K562 (cell line): ENCODE data around the gene RNU6-1. TPM values are rescaled to one million over a fixed set of nuclear protein-coding genes. Genes with fewer than 3 reads are reported as not detected.
A peak's percentile ranks its signal among the peaks of the same experiment; 100 is the strongest.

ENCODE experiments used
- POLR2B ChIP-seq: fragments of 450-650 bp; IDR thresholded peaks from 2 replicates; pipeline ENCODE4 v1.6.1; 2018; ENCODE audit warnings: low read depth; ENCODE audit not compliant: partially characterized antibody
- ZNF23 ChIP-seq: fragments of 250-450 bp; sonication (Bioruptor Pico); IDR thresholded peaks from 2 replicates; pipeline ENCODE4 v1.4.0; 2020; ENCODE audit warnings: mild to moderate bottlenecking
- ZNF24 ChIP-seq: fragments of 450-650 bp; IDR thresholded peaks from 2 replicates; pipeline ENCODE4 v1.6.1; 2016
- ZNF318 ChIP-seq, 2 experiments: fragments of 450-650 bp; IDR thresholded peaks; 2 replicates each; pipeline ENCODE4 v1.6.1; 2016; ENCODE audit warnings: mild to moderate bottlenecking in 2 of 2, borderline replicate concordance in 1 of 2, low read depth in 1 of 2, moderate library complexity in 1 of 2
- ZNF444 ChIP-seq: fragments of 250-450 bp; sonication (Bioruptor Pico); IDR thresholded peaks from 2 replicates; pipeline ENCODE4 v1.4.0; 2020; ENCODE audit warnings: mild to moderate bottlenecking, moderate library complexity
- polyA plus RNA-seq, 8 experiments: library from polyadenylated mRNA; depleted of rRNA in 4 of 8; stranded (reverse) in 5 of 8; unstranded in 3 of 8; fragments of >200 nt; fragmentation: Nextera tagmentation in 2 of 8; fragmentation: Illumina TruSeq in 1 of 8; extraction: Ambion mirVana in 2 of 8; extraction: Trizol in 1 of 8; gene quantifications; 2 replicates each; pipeline versions ENCODE4 v1.2.1 to v1.2.3, GENCODE V29; 2011 to 2014; ENCODE audit warnings: inconsistent platforms in 1 of 8, missing spikeins in 1 of 8
- total RNA-seq, 7 experiments: library from RNA; depleted of rRNA in 6 of 7; stranded (reverse); fragments of >200 nt in 6 of 7; fragmentation: Illumina TruSeq in 2 of 7; extraction: Trizol in 2 of 7; gene quantifications; 2 replicates each; pipeline versions ENCODE4 v1.2.1 to v1.2.3, GENCODE V29; 2011 to 2021; ENCODE audit warnings: low replicate concordance in 1 of 7
- TF ChIP-seq, protein P1 (sequence below): fragments of 450-650 bp; formaldehyde crosslinking; IDR thresholded peaks from 2 replicates; pipeline ENCODE4 v1.4.0; 2022; ENCODE audit warnings: mild to moderate bottlenecking, moderate library complexity
- TF ChIP-seq, protein P2 (sequence below): fragments of 200-600 bp; sonication (generic); IDR thresholded peaks from one replicate; pipeline ENCODE4 v1.6.1; 2012; ENCODE audit warnings: mild to moderate bottlenecking, low read depth, low read length, inconsistent platforms

RNU6-1 gene
- total and polyA plus RNA-seq, 9 of the 15 experiments (the other 6 are each of a cell fraction or from before 2014, with no cell fraction given): not detected

DNA sequence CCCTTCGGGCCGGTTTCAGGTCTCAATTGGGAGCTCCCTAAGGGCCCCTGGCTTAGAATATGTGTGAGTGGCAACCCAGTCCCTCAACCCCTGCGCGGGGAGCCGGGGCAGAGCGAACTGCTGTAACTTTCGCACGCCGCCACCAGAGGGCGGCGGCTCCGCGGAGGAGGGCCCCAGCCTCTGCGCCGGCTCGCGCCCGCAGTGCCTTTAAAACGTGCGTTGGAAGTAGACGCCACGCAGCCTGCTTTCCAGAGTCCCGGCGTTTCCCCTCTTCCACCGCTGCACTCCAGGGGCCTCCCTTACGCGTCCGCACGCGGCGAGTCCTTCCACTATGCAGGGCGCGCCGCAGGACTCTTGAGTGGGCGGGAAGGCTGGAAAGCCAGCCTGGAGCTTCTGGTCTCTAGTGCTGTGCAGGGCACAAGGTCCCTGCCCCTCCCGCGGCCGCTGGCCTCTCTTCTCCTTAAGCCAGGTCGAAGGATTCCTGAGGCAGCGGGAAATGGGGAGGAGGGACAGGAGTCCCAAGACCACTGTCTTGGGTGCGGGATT is 23.7 kb upstream of the RNU6-1 start (continued):
- TF ChIP-seq ZNF318 (IDR thresholded peaks at IDR 0.05; ENCODE audit: borderline replicate concordance in 1 of 2, low read depth in 1 of 2) (no peak), ZNF23 (CRISPR knock-in tag) (no peak), ZNF444 (CRISPR knock-in tag) (no peak), POLR2B (no peak), ZNF24 (peak; percentile 55; the same call in 1 of the 2 replicates)
- TF ChIP-seq, protein P1, sequence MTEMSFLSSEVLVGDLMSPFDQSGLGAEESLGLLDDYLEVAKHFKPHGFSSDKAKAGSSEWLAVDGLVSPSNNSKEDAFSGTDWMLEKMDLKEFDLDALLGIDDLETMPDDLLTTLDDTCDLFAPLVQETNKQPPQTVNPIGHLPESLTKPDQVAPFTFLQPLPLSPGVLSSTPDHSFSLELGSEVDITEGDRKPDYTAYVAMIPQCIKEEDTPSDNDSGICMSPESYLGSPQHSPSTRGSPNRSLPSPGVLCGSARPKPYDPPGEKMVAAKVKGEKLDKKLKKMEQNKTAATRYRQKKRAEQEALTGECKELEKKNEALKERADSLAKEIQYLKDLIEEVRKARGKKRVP (CRISPR knock-in tag): no peak
- TF ChIP-seq, protein P2, sequence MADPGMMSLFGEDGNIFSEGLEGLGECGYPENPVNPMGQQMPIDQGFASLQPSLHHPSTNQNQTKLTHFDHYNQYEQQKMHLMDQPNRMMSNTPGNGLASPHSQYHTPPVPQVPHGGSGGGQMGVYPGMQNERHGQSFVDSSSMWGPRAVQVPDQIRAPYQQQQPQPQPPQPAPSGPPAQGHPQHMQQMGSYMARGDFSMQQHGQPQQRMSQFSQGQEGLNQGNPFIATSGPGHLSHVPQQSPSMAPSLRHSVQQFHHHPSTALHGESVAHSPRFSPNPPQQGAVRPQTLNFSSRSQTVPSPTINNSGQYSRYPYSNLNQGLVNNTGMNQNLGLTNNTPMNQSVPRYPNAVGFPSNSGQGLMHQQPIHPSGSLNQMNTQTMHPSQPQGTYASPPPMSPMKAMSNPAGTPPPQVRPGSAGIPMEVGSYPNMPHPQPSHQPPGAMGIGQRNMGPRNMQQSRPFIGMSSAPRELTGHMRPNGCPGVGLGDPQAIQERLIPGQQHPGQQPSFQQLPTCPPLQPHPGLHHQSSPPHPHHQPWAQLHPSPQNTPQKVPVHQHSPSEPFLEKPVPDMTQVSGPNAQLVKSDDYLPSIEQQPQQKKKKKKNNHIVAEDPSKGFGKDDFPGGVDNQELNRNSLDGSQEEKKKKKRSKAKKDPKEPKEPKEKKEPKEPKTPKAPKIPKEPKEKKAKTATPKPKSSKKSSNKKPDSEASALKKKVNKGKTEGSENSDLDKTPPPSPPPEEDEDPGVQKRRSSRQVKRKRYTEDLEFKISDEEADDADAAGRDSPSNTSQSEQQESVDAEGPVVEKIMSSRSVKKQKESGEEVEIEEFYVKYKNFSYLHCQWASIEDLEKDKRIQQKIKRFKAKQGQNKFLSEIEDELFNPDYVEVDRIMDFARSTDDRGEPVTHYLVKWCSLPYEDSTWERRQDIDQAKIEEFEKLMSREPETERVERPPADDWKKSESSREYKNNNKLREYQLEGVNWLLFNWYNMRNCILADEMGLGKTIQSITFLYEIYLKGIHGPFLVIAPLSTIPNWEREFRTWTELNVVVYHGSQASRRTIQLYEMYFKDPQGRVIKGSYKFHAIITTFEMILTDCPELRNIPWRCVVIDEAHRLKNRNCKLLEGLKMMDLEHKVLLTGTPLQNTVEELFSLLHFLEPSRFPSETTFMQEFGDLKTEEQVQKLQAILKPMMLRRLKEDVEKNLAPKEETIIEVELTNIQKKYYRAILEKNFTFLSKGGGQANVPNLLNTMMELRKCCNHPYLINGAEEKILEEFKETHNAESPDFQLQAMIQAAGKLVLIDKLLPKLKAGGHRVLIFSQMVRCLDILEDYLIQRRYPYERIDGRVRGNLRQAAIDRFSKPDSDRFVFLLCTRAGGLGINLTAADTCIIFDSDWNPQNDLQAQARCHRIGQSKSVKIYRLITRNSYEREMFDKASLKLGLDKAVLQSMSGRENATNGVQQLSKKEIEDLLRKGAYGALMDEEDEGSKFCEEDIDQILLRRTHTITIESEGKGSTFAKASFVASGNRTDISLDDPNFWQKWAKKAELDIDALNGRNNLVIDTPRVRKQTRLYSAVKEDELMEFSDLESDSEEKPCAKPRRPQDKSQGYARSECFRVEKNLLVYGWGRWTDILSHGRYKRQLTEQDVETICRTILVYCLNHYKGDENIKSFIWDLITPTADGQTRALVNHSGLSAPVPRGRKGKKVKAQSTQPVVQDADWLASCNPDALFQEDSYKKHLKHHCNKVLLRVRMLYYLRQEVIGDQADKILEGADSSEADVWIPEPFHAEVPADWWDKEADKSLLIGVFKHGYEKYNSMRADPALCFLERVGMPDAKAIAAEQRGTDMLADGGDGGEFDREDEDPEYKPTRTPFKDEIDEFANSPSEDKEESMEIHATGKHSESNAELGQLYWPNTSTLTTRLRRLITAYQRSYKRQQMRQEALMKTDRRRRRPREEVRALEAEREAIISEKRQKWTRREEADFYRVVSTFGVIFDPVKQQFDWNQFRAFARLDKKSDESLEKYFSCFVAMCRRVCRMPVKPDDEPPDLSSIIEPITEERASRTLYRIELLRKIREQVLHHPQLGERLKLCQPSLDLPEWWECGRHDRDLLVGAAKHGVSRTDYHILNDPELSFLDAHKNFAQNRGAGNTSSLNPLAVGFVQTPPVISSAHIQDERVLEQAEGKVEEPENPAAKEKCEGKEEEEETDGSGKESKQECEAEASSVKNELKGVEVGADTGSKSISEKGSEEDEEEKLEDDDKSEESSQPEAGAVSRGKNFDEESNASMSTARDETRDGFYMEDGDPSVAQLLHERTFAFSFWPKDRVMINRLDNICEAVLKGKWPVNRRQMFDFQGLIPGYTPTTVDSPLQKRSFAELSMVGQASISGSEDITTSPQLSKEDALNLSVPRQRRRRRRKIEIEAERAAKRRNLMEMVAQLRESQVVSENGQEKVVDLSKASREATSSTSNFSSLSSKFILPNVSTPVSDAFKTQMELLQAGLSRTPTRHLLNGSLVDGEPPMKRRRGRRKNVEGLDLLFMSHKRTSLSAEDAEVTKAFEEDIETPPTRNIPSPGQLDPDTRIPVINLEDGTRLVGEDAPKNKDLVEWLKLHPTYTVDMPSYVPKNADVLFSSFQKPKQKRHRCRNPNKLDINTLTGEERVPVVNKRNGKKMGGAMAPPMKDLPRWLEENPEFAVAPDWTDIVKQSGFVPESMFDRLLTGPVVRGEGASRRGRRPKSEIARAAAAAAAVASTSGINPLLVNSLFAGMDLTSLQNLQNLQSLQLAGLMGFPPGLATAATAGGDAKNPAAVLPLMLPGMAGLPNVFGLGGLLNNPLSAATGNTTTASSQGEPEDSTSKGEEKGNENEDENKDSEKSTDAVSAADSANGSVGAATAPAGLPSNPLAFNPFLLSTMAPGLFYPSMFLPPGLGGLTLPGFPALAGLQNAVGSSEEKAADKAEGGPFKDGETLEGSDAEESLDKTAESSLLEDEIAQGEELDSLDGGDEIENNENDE: no peak
